GM18511 (cell line): Measurements from ENCODE around the gene GBP1.
A peak's percentile ranks its signal among the peaks of the same experiment; 100 is the strongest.
"Not testable (repeated sequence)": the region's sequence is repeated elsewhere in the genome, so short reads cannot be mapped to it uniquely, and the experiment has no call there.

Experiments
- ATAC-seq: cut with Tn5 transposase; IDR thresholded peaks from one replicate; pipeline ENCODE4 v1.9.1; 2021; ENCODE audit warnings: mild to moderate bottlenecking, moderate library complexity; ENCODE audit not compliant: unreplicated experiment

GBP1 gene

GRCh38 chr1:89051955-89052312, 13.1 kb downstream of the GBP1 start:
- ATAC-seq = no peak

GRCh38 chr1:89051300-89051954, 13.6 kb downstream of the GBP1 start:
- no peak for ATAC-seq

- ATAC-seq = no peak
These were observed 14.4 kb downstream of the GBP1 start for GRCh38 chr1:89050649-89051033.

- not testable (repeated sequence) for ATAC-seq
These were observed 14.9 kb downstream of the GBP1 start for GRCh38 chr1:89049901-89050648.

GRCh38 chr1:89049187-89049586, 15.8 kb downstream of the GBP1 start:
- not testable (repeated sequence) for ATAC-seq

GRCh38 chr1:89047734-89048133, 17.3 kb downstream of the GBP1 start:
- ATAC-seq = no peak

GRCh38 chr1:89046318-89047183, 18.5 kb downstream of the GBP1 start:
- not testable (repeated sequence) for ATAC-seq

- ATAC-seq = no peak
These were observed 19.9 kb downstream of the GBP1 start for GRCh38 chr1:89044970-89045721.

GRCh38 chr1:89043940-89044339, 21.1 kb downstream of the GBP1 start:
- ATAC-seq = no peak

- no peak for ATAC-seq
These were observed 22.5 kb downstream of the GBP1 start for GRCh38 chr1:89042491-89042890.

- no peak for ATAC-seq
These were observed 23.3 kb downstream of the GBP1 start for GRCh38 chr1:89041721-89042120.

GRCh38 chr1:89041119-89041641, 23.8 kb downstream of the GBP1 start:
- peak; percentile 95 for ATAC-seq

- no peak for ATAC-seq
These were observed 24.7 kb downstream of the GBP1 start for GRCh38 chr1:89040315-89040626.

- no peak for ATAC-seq
These were observed 27.8 kb downstream of the GBP1 start for GRCh38 chr1:89037186-89037585.

- no peak for ATAC-seq
These were observed 29.9 kb downstream of the GBP1 start for GRCh38 chr1:89035080-89035479.

- not testable (repeated sequence) for ATAC-seq
These were observed 31.0 kb downstream of the GBP1 start for GRCh38 chr1:89034004-89034403.

GRCh38 chr1:89029051-89029450, 36.0 kb downstream of the GBP1 start:
- not testable (repeated sequence) for ATAC-seq

- no peak for ATAC-seq
These were observed 39.1 kb downstream of the GBP1 start for GRCh38 chr1:89025928-89026327.

- peak; percentile 27 for ATAC-seq
These were observed 42.0 kb downstream of the GBP1 start for GRCh38 chr1:89023026-89023425.

- ATAC-seq = peak; percentile 85
These were observed 42.6 kb downstream of the GBP1 start, which contains the start of gene GBP3 for GRCh38 chr1:89022167-89022959. TSS of gene GBP3 (minus strand) at chr1:89022866. CDS start at chr1:89020721, 2,145 bp downstream.
